Keratinocyte (primary cell): ENCODE data around the gene CFAP410. TPM values are rescaled to one million over a fixed set of nuclear protein-coding genes. Genes with fewer than 3 reads are reported as not detected.

Experiments used
- DNase-seq: peaks from one replicate; pipeline ENCODE4 v3.0.0-alpha.2; 2011; ENCODE audit warnings: low read depth, missing footprints, low spot score
- FAIRE-seq: peaks from 2 replicates; lab custom pipeline; 2011; peaks lifted over from hg19 to GRCh38; lab: Jason Lieb, UNC
- H2AFZ ChIP-seq: 2 replicates; pipeline ENCODE4 v1.6.0; 2012; ENCODE audit warnings: low read length, control low read depth, inconsistent platforms; ENCODE audit not compliant: control insufficient read depth
- H3K27ac ChIP-seq: 2 replicates; pipeline ENCODE4 v1.5.1; 2011; ENCODE audit warnings: low read length; ENCODE audit not compliant: control insufficient read depth, insufficient read depth
- H3K27me3 ChIP-seq: 3 replicates; pipeline ENCODE4 v1.6.0; 2011; ENCODE audit warnings: low read length; ENCODE audit not compliant: control insufficient read depth, insufficient read depth; ENCODE audit errors: extremely low read depth
- H3K36me3 ChIP-seq, 2 experiments: 2 replicates in 1 of 2; 3 replicates in 1 of 2; pipeline ENCODE4 v1.5.1; 2011; ENCODE audit warnings: low read length in 2 of 2, mild to moderate bottlenecking in 1 of 2; ENCODE audit not compliant: control insufficient read depth in 2 of 2, insufficient read depth in 2 of 2; ENCODE audit errors: extremely low read depth in 1 of 2
- H3K4me1 ChIP-seq: 3 replicates; pipeline ENCODE4 v1.5.1; 2011; ENCODE audit warnings: low read length; ENCODE audit not compliant: control insufficient read depth, insufficient read depth; ENCODE audit errors: extremely low read depth
- H3K4me2 ChIP-seq: 3 replicates; pipeline ENCODE4 v1.6.0; 2011; ENCODE audit warnings: low read depth, low read length; ENCODE audit not compliant: control insufficient read depth, insufficient read depth; ENCODE audit errors: extremely low read depth
- H3K4me3 ChIP-seq, 3 experiments: fragments of 200-600 bp in 1 of 3; sonication (generic) in 1 of 3; 2 replicates in 2 of 3; 3 replicates in 1 of 3; pipeline ENCODE4 v1.5.1; 2011 to 2016; ENCODE audit warnings: low read length in 3 of 3, mild to moderate bottlenecking in 3 of 3, control low read depth in 2 of 3, inconsistent platforms in 1 of 3, low read depth in 1 of 3, mixed read lengths in 1 of 3, mixed run types in 1 of 3, moderate library complexity in 1 of 3; ENCODE audit not compliant: control insufficient read depth in 2 of 3, insufficient read depth in 2 of 3; ENCODE audit errors: extremely low read depth in 1 of 3
- H3K79me2 ChIP-seq: 2 replicates; pipeline ENCODE4 v1.6.0; 2012; ENCODE audit warnings: low read length; ENCODE audit not compliant: control insufficient read depth, insufficient read depth
- H3K9ac ChIP-seq: 3 replicates; pipeline ENCODE4 v1.6.0; 2011; ENCODE audit warnings: low read length; ENCODE audit not compliant: control insufficient read depth, insufficient read depth; ENCODE audit errors: extremely low read depth
- H3K9me1 ChIP-seq: 3 replicates; pipeline ENCODE4 v1.6.0; 2011; ENCODE audit warnings: low read length; ENCODE audit not compliant: control insufficient read depth, insufficient read depth; ENCODE audit errors: extremely low read depth
- H3K9me3 ChIP-seq: 2 replicates; pipeline ENCODE4 v1.5.1; 2012; ENCODE audit warnings: low read depth, low read length; ENCODE audit not compliant: control insufficient read depth
- H4K20me1 ChIP-seq: 3 replicates; pipeline ENCODE4 v1.6.0; 2011; ENCODE audit warnings: low read length; ENCODE audit not compliant: control insufficient read depth, insufficient read depth; ENCODE audit errors: extremely low read depth
- EZH2 ChIP-seq: IDR thresholded peaks from one replicate; pipeline ENCODE4 v1.6.1; 2012; ENCODE audit warnings: inconsistent platforms, mild to moderate bottlenecking, low read length, moderate library complexity
- dilution Hi-C: fragments of 300-500 bp; cut with MboI; formaldehyde crosslinking; loops from one replicate; pipeline ENCODE4 v1.7.0; 2020; ENCODE audit warnings: low sequenced_read_pairs; ENCODE audit not compliant: extremely low pct_ligation_motif_present
- polyA plus RNA-seq, 5 experiments: library from polyadenylated mRNA; depleted of rRNA in 3 of 5; stranded (reverse) in 3 of 5; stranded (forward) in 1 of 5; unstranded in 1 of 5; fragments of >200 nt; gene quantifications; 1 replicate in 1 of 5; 2 replicates in 3 of 5; 3 replicates in 1 of 5; pipeline versions ENCODE4 v1.2.1 to v1.2.3, GENCODE V29; 2011 to 2012; ENCODE audit warnings: missing spikeins in 2 of 5, low read depth in 1 of 5, low replicate concordance in 1 of 5
- TF ChIP-seq, protein P1 (sequence below), 3 experiments: IDR thresholded peaks in 1 of 3; conservative IDR thresholded peaks in 1 of 3; optimal IDR thresholded peaks in 1 of 3; 2 replicates in 2 of 3; 3 replicates in 1 of 3; pipeline versions ENCODE3 to v1.5.1; 2011; ENCODE audit warnings: low read length in 3 of 3, mild to moderate bottlenecking in 3 of 3, moderate library complexity in 2 of 3, control low read depth in 1 of 3, inconsistent platforms in 1 of 3; ENCODE audit not compliant: insufficient read depth in 2 of 3; ENCODE audit errors: extremely low read depth in 1 of 3

Gene CFAP410
- polyA plus RNA-seq, 1 donor (not counting 4 experiments of a cell fraction or from before 2014, with no cell fraction given), result 2.2 TPM

DNA sequence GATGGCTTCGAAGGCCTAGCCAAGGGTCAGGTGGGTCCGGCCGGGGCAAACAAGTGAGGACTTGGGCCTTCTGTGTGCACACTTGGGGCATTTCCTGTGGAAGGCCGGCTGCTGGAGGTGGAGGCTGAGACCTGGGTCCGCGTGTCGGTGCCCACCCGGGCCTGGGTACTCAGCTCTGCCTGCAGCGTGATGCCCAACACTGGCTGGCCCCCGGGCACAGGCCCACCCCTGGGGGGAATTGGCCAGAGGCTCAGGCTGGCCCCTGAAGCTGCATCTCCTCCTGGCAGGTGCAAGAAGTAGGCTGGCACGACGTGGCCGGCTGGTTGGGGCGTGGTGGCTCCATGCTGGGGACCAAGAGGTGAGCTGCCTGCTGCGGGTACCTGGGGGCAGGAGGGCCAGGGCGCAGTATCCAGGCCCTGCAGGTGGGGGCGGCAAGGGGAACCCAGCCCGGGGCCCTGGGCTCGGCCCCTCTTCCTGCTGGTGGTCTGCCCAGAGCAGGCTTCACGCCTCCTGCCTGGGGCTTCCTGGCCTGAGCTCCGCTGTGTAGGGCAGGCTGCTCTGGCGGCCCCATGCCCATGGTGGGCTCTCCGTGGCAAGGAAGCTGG lies 17.2 kb downstream of the CFAP410 start:
- Histone ChIP-seq H3K4me2 (no peak overlapping the region), H3K79me2 (no peaks in the 10 kb centered on the region), H3K9me3 (no peaks in the 10 kb centered on the region), H3K9ac (no peak overlapping the region), H3K27me3 (no peaks in the 10 kb centered on the region), H3K4me1 (no peaks in the 10 kb centered on the region), H2AFZ (no peak overlapping the region), H4K20me1 (no peaks in the 10 kb centered on the region), H3K36me3 (peaks cover 14 to 37% of the 10 kb centered on the region in 2 experiments), H3K9me1 (no peaks in the 10 kb centered on the region), H3K27ac (no peak overlapping the region), H3K4me3 (no peak overlapping the region)
- no peak for DNase-seq
- dilution Hi-C loops, result no loop called here
- TF ChIP-seq, protein P1, sequence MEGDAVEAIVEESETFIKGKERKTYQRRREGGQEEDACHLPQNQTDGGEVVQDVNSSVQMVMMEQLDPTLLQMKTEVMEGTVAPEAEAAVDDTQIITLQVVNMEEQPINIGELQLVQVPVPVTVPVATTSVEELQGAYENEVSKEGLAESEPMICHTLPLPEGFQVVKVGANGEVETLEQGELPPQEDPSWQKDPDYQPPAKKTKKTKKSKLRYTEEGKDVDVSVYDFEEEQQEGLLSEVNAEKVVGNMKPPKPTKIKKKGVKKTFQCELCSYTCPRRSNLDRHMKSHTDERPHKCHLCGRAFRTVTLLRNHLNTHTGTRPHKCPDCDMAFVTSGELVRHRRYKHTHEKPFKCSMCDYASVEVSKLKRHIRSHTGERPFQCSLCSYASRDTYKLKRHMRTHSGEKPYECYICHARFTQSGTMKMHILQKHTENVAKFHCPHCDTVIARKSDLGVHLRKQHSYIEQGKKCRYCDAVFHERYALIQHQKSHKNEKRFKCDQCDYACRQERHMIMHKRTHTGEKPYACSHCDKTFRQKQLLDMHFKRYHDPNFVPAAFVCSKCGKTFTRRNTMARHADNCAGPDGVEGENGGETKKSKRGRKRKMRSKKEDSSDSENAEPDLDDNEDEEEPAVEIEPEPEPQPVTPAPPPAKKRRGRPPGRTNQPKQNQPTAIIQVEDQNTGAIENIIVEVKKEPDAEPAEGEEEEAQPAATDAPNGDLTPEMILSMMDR (optimal IDR thresholded peaks at IDR 0.05 in 1 of 3, IDR thresholded peaks at IDR 0.05 in 1 of 3, conservative IDR thresholded peaks at IDR 0.05 in 1 of 3; ENCODE audit: extremely low read depth in 1 of 3, insufficient read depth in 2 of 3, low read length in 3 of 3), result no peak
- no peak for TF ChIP-seq EZH2
- no peak for FAIRE-seq

DNA sequence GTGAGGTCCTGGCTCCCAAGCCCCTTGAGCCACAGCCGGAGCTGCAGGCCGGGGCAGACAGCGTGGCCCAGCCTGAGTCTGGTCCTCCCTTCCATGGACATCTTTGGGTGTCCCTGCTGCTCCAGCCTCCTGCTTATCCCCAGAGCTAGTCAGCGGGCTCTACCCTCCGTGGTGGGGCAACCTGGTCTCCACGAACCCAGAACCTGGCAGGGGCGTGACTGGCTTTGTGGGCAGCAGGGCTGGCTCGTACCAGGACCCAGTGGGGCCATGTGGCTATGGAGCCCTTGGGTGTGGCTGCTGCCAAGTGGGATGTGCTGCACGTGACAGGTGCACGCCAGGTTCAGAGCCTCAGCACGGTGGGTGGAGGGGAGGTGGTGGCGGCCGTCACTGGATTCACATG lies 18.3 kb downstream of the CFAP410 start:
- no peak overlapping the region for H3K27ac ChIP-seq
- no peak overlapping the region for H2AFZ ChIP-seq
- H3K36me3 ChIP-seq, result peaks cover 19 to 38% of the 10 kb centered on the region in 2 experiments
- no peaks in the 10 kb centered on the region for H3K9me3 ChIP-seq
- no peaks in the 10 kb centered on the region for H4K20me1 ChIP-seq
- no peak for DNase-seq
- no peak for FAIRE-seq
- no peaks in the 10 kb centered on the region for H3K4me1 ChIP-seq
- H3K27me3 ChIP-seq, result no peaks in the 10 kb centered on the region
- H3K9me1 ChIP-seq, result no peaks in the 10 kb centered on the region
- no peak overlapping the region for H3K4me3 ChIP-seq
- dilution Hi-C loops, result no loop called here
- no peaks in the 10 kb centered on the region for H3K79me2 ChIP-seq
- H3K9ac ChIP-seq, result no peak overlapping the region
- H3K4me2 ChIP-seq, result no peak overlapping the region
- TF ChIP-seq, protein P1 (optimal IDR thresholded peaks at IDR 0.05 in 1 of 3, IDR thresholded peaks at IDR 0.05 in 1 of 3, conservative IDR thresholded peaks at IDR 0.05 in 1 of 3; ENCODE audit: extremely low read depth in 1 of 3, insufficient read depth in 2 of 3, low read length in 3 of 3), result no peak
- no peak for TF ChIP-seq EZH2
